GM12878 (cell line): ENCODE measurements around the gene WDFY4. TPM values are rescaled to one million over a fixed set of nuclear protein-coding genes. Genes with fewer than 3 reads are reported as not detected.

Experiments
- CEBPZ ChIP-seq: fragments of 150-350 bp; IDR thresholded peaks from 2 replicates; pipeline ENCODE4 v1.6.1; 2016; ENCODE audit warnings: low read depth, low read length
- CHD2 ChIP-seq: IDR thresholded peaks from 2 replicates; pipeline ENCODE4 v1.6.1; 2011; ENCODE audit warnings: low read depth, low read length, improper control_type of control experiment, borderline replicate concordance
- DPF2 ChIP-seq: fragments of 450-650 bp; IDR thresholded peaks from 2 replicates; pipeline ENCODE4 v1.6.1; 2017; ENCODE audit warnings: mild to moderate bottlenecking
- FOS ChIP-seq: IDR thresholded peaks from 3 replicates; pipeline ENCODE4 v1.6.1; 2011; ENCODE audit warnings: borderline replicate concordance; ENCODE audit not compliant: insufficient read length; ENCODE audit errors: extremely low read depth
- FOXM1 ChIP-seq: IDR thresholded peaks from 2 replicates; pipeline ENCODE4 v1.6.1; 2012; ENCODE audit warnings: low read depth, mild to moderate bottlenecking, inconsistent platforms, low read length, moderate library complexity
- KAT2A ChIP-seq: conservative IDR thresholded peaks from 2 replicates; pipeline ENCODE4 v1.6.1; 2011; ENCODE audit warnings: low read depth, low read length; ENCODE audit not compliant: control insufficient read depth
- MYB ChIP-seq: fragments of 150-350 bp; IDR thresholded peaks from 2 replicates; pipeline ENCODE4 v1.6.1; 2014; ENCODE audit warnings: mild to moderate bottlenecking, low read depth, low read length, borderline replicate concordance
- NFIC ChIP-seq: IDR thresholded peaks from 2 replicates; pipeline ENCODE4 v1.6.1; 2012; ENCODE audit warnings: low read depth, mild to moderate bottlenecking, inconsistent platforms, low read length, moderate library complexity
- NKRF ChIP-seq: fragments of 450-650 bp; conservative IDR thresholded peaks from 2 replicates; pipeline ENCODE4 v1.6.1; 2017; ENCODE audit warnings: mild to moderate bottlenecking, moderate library complexity
- RAD51 ChIP-seq: fragments of 450-650 bp; IDR thresholded peaks from 2 replicates; pipeline ENCODE4 v1.6.1; 2016; ENCODE audit warnings: moderate library complexity, mild to moderate bottlenecking, inconsistent platforms
- RELA ChIP-seq: fragments of 450-650 bp; IDR thresholded peaks from 2 replicates; pipeline ENCODE4 v1.8.0; 2014; ENCODE audit warnings: borderline replicate concordance; ENCODE audit not compliant: partially characterized antibody
- SRF ChIP-seq, 2 experiments: IDR thresholded peaks; 2 replicates each; pipeline ENCODE4 v1.6.1; 2011; ENCODE audit warnings: low read depth in 2 of 2, low read length in 2 of 2, mild to moderate bottlenecking in 1 of 2, moderate library complexity in 1 of 2
- SUPT20H ChIP-seq: IDR thresholded peaks from 2 replicates; pipeline ENCODE4 v1.6.1; 2011; ENCODE audit warnings: low read depth, mild to moderate bottlenecking, low read length, moderate library complexity, borderline replicate concordance; ENCODE audit not compliant: control insufficient read depth
- TARDBP ChIP-seq: IDR thresholded peaks from 2 replicates; pipeline ENCODE4 v1.6.1; 2016; ENCODE audit warnings: borderline replicate concordance
- USF1 ChIP-seq: IDR thresholded peaks from 2 replicates; pipeline ENCODE4 v1.6.1; 2011; ENCODE audit warnings: borderline replicate concordance, low read depth, mild to moderate bottlenecking, moderate library complexity, mixed read lengths, low read length; ENCODE audit not compliant: insufficient read depth; ENCODE audit errors: extremely low read length
- YBX1 ChIP-seq: fragments of 450-650 bp; IDR thresholded peaks from 2 replicates; pipeline ENCODE4 v1.6.1; 2016; ENCODE audit warnings: antibody characterized with exemption
- ZBED1 ChIP-seq: IDR thresholded peaks from 2 replicates; pipeline ENCODE4 v1.6.1; 2016; ENCODE audit warnings: borderline replicate concordance
- ZBTB4 ChIP-seq: fragments of 450-650 bp; formaldehyde crosslinking; IDR thresholded peaks from 2 replicates; pipeline ENCODE4 v1.4.0; 2022; ENCODE audit warnings: mild to moderate bottlenecking, moderate library complexity
- ZNF217 ChIP-seq: fragments of 450-650 bp; IDR thresholded peaks from 2 replicates; pipeline ENCODE4 v1.6.1; 2017; ENCODE audit warnings: antibody characterized with exemption, mild to moderate bottlenecking
- ZNF274 ChIP-seq: IDR thresholded peaks from one replicate; pipeline ENCODE4 v1.8.0; 2011; ENCODE audit not compliant: insufficient read length, insufficient read depth
- polyA plus RNA-seq, 11 experiments: library from polyadenylated mRNA; depleted of rRNA in 4 of 11; unstranded in 6 of 11; stranded (reverse) in 5 of 11; fragments of >200 nt; fragmentation: Nextera tagmentation in 4 of 11; fragmentation: Illumina TruSeq in 1 of 11; extraction: Ambion mirVana in 4 of 11; extraction: Trizol in 1 of 11; gene quantifications; 1 replicate in 1 of 11; 2 replicates in 10 of 11; pipeline versions ENCODE4 v1.2.1 to v1.2.3, GENCODE V29; 2011 to 2016; ENCODE audit warnings: inconsistent platforms in 2 of 11, missing spikeins in 2 of 11, low read depth in 1 of 11
- total RNA-seq, 4 experiments: library from RNA; depleted of rRNA in 3 of 4; stranded (reverse); fragments of >200 nt in 3 of 4; fragmentation: Illumina TruSeq in 1 of 4; extraction: Trizol in 1 of 4; gene quantifications; 2 replicates each; pipeline versions ENCODE4 v1.2.1 to v1.2.3, GENCODE V29; 2013 to 2021

WDFY4 gene
- total and polyA plus RNA-seq, 10 of the 15 experiments (the other 5 are each of a cell fraction or from before 2014, with no cell fraction given), result 13.5 to 132 (median 47.3) TPM

GRCh38 chr10:48684792-48685623 lies at the start of gene WDFY4 (continued):
- no peak for TF ChIP-seq ZBTB4
- peak; percentile 78 for TF ChIP-seq USF1
- peak; percentile 78; the same call in 1 of the 2 replicates for TF ChIP-seq NFIC
- TF ChIP-seq SUPT20H, result no peak
- TF ChIP-seq YBX1, result no peak
- peak; percentile 70; the same call in 1 of the 2 replicates for TF ChIP-seq ZBED1
- 0 out of 2 replicates have a peak, but pooled peaks have one; percentile 40 for TF ChIP-seq CHD2
- TF ChIP-seq RAD51, result peak; percentile 77
- peak; percentile 55; the same call in 1 of the 2 replicates for TF ChIP-seq FOXM1
- no peak for TF ChIP-seq MYB
- no peak for TF ChIP-seq CEBPZ
- TF ChIP-seq NKRF, result peak; percentile 42; the same call in 1 of the 2 replicates
- no peak; the same call in 1 of the 2 replicates for TF ChIP-seq TARDBP
- TF ChIP-seq FOS, result no peak
- TF ChIP-seq RELA, result peak; percentile 28
- 0 out of 4 replicates have a peak, but pooled peaks of 1 of the 2 experiments have one; percentile 58 for TF ChIP-seq SRF (IDR thresholded peaks at IDR 0.05; ENCODE audit: low read depth in 2 of 2, low read length in 2 of 2)
- no peak for TF ChIP-seq KAT2A
- 0 out of 2 replicates have a peak, but pooled peaks have one; percentile 65 for TF ChIP-seq ZNF217
- TF ChIP-seq ZNF274, result no peak
- TF ChIP-seq DPF2, result peak; percentile 99
